ENCODE data around the gene TRPC1.

DNA sequence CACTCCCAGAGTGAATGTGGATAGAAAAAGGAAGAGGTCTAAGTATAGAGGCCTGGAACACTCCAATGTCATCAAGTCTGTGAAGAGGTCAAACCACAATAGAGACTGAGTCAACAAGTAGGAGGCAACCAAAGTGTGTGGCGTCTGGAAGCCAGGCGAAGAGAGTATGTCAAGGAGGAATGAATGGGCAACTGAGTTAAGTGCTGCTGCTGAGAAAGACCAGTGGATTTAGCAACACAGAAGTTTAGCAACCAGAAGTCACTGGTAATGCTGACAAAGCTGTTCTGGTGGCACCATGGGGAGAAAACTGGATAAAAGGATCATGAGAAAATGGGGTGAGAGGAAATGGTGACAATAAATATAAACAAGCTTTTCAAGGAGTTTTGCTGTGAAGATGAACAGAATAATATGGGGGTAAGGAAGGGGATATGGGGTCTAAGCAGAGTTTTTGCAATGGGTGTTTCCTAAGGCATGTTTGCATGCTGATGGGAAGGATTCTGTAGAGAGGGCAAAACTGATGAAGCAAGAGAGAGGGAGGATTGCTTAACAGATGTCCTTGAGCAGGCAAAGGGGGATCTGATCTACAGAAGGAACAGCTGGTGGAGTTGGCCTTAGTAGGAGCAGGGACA, 126.7 kb downstream of the TRPC1 start:
- TF ChIP-seq, protein P1, sequence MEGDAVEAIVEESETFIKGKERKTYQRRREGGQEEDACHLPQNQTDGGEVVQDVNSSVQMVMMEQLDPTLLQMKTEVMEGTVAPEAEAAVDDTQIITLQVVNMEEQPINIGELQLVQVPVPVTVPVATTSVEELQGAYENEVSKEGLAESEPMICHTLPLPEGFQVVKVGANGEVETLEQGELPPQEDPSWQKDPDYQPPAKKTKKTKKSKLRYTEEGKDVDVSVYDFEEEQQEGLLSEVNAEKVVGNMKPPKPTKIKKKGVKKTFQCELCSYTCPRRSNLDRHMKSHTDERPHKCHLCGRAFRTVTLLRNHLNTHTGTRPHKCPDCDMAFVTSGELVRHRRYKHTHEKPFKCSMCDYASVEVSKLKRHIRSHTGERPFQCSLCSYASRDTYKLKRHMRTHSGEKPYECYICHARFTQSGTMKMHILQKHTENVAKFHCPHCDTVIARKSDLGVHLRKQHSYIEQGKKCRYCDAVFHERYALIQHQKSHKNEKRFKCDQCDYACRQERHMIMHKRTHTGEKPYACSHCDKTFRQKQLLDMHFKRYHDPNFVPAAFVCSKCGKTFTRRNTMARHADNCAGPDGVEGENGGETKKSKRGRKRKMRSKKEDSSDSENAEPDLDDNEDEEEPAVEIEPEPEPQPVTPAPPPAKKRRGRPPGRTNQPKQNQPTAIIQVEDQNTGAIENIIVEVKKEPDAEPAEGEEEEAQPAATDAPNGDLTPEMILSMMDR (conservative IDR thresholded peaks at IDR 0.05): no peak
- no peak for TF ChIP-seq ZFX (IDR thresholded peaks at IDR 0.05)
